ENCODE results near the gene PRPF31. TPM values are rescaled to one million over a fixed set of nuclear protein-coding genes. Genes with fewer than 3 reads are reported as not detected.

The PRPF31 gene
- total RNA-seq, 4 donors from 2014 or later = 51.6 to 67.1 (median 53.8) TPM

DNA sequence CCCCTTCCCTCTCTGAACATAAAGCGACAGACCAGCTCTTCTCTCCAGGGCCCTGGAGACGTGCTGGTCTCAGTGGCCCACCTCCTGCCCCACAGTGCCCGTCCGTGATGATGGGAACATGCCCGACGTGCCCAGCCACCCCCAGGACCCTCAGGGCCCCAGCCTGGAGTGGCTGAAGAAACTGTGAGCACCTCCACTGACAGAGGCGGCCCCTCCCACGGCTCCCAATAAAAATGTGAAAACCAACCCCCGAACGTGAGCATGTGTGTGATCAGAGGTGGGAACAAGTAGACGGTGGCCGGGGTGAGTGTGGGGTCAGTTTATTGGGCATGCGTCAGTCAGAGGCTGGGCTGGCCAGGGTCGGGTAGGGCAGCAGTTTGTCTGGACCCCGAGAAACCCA, 8.8 kb upstream of the PRPF31 start:
- no peaks in the 10 kb centered on the region for H3K27me3 ChIP-seq
- ATAC-seq = no peak
- TF ChIP-seq EP300 (IDR thresholded peaks at IDR 0.05) = no peak
- H3K4me1 ChIP-seq = peaks cover 0 to 25% (median 8%) of the 10 kb centered on the region in 3 donors
- H3K27ac ChIP-seq = no peak overlapping the region
- H3K4me3 ChIP-seq = no peak overlapping the region
- no peaks in the 10 kb centered on the region for H3K9me3 ChIP-seq
- 59 to 83% methylated on average over 3 of the region's 15 CpGs for WGBS, 2 donors (ENCODE audit: low coverage in 1 of 2)
- peaks cover 0 to 66% of the 10 kb centered on the region in 2 donors for H3K36me3 ChIP-seq

DNA sequence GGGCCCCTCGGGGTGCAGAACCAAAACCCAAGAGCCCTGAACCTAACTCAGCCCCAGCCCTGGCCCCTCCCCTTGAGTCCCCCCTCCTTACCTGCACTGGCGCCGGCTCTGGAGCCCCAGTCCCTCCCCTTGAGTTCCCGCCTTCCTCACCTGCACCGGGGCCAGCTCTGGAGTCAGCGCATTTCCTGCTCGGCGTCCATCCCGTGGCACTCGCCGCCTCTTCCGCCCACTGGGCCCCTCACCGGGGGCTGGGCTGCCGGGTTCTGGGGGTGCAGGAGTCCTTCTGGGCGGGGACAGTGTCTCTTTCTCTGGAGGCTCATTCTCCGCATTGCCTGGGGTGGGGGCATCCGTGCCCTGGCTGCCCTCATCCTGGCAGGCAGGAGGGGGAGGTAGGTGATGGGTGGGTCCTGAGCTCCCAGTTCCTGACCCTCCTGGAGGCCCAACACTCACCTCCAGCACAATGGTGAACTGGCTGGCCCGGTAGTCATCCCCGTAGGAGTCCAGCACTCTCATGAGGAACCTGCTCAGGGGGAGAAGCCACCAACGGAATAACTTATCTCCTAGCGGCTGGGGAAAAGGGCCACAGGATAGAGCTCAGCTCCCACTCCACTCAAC, 7.6 kb upstream of the PRPF31 start:
- no peak for ATAC-seq
- H3K36me3 ChIP-seq = peaks cover 0 to 74% of the 10 kb centered on the region in 2 donors
- no peak overlapping the region for H3K27ac ChIP-seq
- no peaks in the 10 kb centered on the region for H3K27me3 ChIP-seq
- no peak for TF ChIP-seq POLR2AphosphoS5 (IDR thresholded peaks at IDR 0.05)
- no peak for TF ChIP-seq POLR2A (IDR thresholded peaks at IDR 0.05)
- TF ChIP-seq, protein P1, sequence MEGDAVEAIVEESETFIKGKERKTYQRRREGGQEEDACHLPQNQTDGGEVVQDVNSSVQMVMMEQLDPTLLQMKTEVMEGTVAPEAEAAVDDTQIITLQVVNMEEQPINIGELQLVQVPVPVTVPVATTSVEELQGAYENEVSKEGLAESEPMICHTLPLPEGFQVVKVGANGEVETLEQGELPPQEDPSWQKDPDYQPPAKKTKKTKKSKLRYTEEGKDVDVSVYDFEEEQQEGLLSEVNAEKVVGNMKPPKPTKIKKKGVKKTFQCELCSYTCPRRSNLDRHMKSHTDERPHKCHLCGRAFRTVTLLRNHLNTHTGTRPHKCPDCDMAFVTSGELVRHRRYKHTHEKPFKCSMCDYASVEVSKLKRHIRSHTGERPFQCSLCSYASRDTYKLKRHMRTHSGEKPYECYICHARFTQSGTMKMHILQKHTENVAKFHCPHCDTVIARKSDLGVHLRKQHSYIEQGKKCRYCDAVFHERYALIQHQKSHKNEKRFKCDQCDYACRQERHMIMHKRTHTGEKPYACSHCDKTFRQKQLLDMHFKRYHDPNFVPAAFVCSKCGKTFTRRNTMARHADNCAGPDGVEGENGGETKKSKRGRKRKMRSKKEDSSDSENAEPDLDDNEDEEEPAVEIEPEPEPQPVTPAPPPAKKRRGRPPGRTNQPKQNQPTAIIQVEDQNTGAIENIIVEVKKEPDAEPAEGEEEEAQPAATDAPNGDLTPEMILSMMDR (IDR thresholded peaks at IDR 0.05) = no peak
- TF ChIP-seq EP300 (IDR thresholded peaks at IDR 0.05) = no peak
- WGBS, 2 donors (ENCODE audit: low coverage in 1 of 2) = 69 to 75% methylated on average over 7 to 9 of the region's 21 CpGs
- H3K4me3 ChIP-seq = no peak overlapping the region
- H3K4me1 ChIP-seq = peaks cover 0 to 18% (median 4%) of the 10 kb centered on the region in 3 donors
- H3K9me3 ChIP-seq = no peaks in the 10 kb centered on the region

DNA sequence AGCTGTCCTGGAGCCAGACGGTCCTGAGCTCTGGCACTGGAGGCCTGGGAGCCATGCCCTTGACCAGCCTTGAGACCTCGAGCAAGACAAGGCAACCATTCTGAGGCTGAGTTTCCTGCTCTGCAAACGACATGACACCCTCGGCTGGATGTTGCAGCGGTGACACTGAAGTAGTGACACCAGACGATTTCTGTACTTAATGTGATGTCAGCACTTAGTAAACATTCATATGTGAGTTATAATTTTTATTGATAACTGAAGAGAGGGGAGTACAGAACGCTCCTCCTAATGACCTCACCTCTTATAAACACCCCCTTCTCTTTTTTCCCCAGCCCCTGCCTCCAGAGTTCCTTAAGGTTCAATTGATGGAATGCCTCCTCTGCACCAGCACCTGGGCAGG, 7.1 kb upstream of the PRPF31 start:
- Histone ChIP-seq H3K27ac (no peak overlapping the region), H3K9me3 (no peaks in the 10 kb centered on the region), H3K4me3 (no peak overlapping the region), H3K27me3 (no peaks in the 10 kb centered on the region), H3K36me3 (peaks cover 0 to 78% of the 10 kb centered on the region in 2 donors), H3K4me1 (peaks cover 0 to 14% (median 2%) of the 10 kb centered on the region in 3 donors)
- WGBS, 2 donors (ENCODE audit: low coverage in 1 of 2) = 67 to 73% methylated on average over 3 to 6 of the region's 7 CpGs
- TF ChIP-seq POLR2AphosphoS5 (IDR thresholded peaks at IDR 0.05) (no peak), POLR2A (IDR thresholded peaks at IDR 0.05) (no peak), EP300 (IDR thresholded peaks at IDR 0.05) (no peak)
- TF ChIP-seq, protein P1 (IDR thresholded peaks at IDR 0.05) = no peak
- ATAC-seq = no peak

DNA sequence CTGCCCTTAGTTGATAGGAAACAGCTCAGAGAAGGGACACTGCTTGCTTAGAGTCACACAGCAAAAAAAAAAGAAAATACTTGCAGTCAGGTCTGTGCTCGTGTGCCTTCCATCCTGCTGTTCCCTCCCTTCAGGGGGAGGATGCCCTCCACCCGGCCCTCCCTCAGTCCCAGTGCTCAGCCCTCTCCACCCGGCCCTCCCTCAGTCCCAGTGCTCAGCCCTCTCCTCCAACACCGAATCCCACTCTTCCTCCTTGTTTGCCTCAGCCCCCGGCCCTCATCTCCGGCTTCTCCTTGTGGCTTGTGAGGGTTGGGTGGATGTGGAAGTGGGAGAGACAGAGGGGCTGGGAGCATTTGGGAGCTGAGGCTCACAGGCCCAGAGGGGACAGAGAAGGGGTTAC, 5.9 kb upstream of the PRPF31 start:
- WGBS, 2 donors (ENCODE audit: low coverage in 1 of 2) = 27 to 37% methylated on average over 2 of the region's 6 CpGs
- no peaks in the 10 kb centered on the region for H3K27me3 ChIP-seq
- no peak for ATAC-seq
- no peak overlapping the region for H3K27ac ChIP-seq
- peaks cover 0 to 14% (median 8%) of the 10 kb centered on the region in 3 donors for H3K4me1 ChIP-seq
- H3K36me3 ChIP-seq = peaks cover 0 to 78% of the 10 kb centered on the region in 2 donors
- TF ChIP-seq POLR2AphosphoS5 (IDR thresholded peaks at IDR 0.05) (no peak), EP300 (IDR thresholded peaks at IDR 0.05) (no peak), POLR2A (IDR thresholded peaks at IDR 0.05) (no peak)
- TF ChIP-seq, protein P1 (IDR thresholded peaks at IDR 0.05) = no peak
- H3K4me3 ChIP-seq = no peak overlapping the region
- H3K9me3 ChIP-seq = no peaks in the 10 kb centered on the region

DNA sequence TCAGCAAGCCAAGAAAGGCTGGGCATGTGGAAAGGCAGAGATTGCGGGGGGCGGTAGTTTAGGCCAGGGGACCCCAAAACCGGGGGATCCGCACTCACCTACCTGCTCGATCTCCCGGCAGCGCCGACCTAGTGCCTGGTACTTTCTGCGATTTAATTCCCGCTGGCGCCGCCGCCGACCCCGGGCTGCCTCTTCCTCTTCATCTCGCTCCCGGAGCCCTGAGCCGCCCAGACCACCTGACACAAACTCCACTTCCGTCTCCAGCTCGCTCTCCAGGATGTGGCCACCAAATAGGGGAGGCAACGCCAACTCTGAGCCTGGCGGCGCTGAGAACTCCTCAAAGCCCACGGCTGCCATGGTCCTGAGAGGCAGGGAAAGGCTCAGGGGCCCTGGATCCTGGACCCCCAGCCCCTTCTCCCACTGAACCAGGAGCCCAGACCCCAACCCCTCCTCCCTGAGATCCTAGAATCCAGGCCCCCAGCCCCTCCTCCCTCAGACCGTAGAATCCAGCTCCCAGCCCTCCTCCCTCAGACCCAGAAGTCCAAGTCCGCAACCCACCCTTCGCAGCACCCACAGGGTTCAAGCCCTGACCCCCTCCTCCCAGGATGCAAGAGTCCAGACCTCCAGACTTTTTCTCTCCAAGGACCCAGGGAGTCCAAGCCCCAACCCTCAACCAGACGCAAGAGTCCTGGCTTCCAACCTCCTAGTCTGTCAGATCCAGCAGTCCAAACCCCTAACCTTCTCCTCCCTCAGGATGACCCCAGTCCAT, 1.0 kb upstream of the PRPF31 start:
- Histone ChIP-seq H3K27me3 (no peaks in the 10 kb centered on the region), H3K9me3 (no peaks in the 10 kb centered on the region), H3K4me3 (peak overlapping the region; percentile 81 to 91), H3K27ac (peak overlapping the region in 3 of 4 donors; percentile 90 to 92 (median 90)), H3K4me1 (peaks cover 0 to 31% (median 19%) of the 10 kb centered on the region in 3 donors), H3K36me3 (peaks cover 0 to 51% of the 10 kb centered on the region in 2 donors)
- TF ChIP-seq POLR2A (IDR thresholded peaks at IDR 0.05) = no peak
- no peak for ATAC-seq
- 45% methylated on average over 2 of the region's 28 CpGs; no CpG with 5 or more reads in 1 of the 2 donors for WGBS, 2 donors (ENCODE audit: low coverage in 1 of 2)
